Stimulated activated CD8-positive, alpha-beta memory T cell treated with anti-CD3 and anti-CD28 coated beads, Interleukin-4, amount 100 ng/mL, for 4 hours (primary cell): ENCODE results near the gene NLRC5.
A peak's percentile ranks its signal among the peaks of the same experiment; 100 is the strongest.
"Not testable (repeated sequence)": the region's sequence is repeated elsewhere in the genome, so short reads cannot be mapped to it uniquely, and the experiment has no call there.

Source experiments
- DNase-seq, 2 donors: peaks; one replicate each; pipeline ENCODE4 v3.0.0-alpha.2; 2020; ENCODE audit warnings: low read depth in 2 of 2, low spot score in 1 of 2

The NLRC5 gene

DNA sequence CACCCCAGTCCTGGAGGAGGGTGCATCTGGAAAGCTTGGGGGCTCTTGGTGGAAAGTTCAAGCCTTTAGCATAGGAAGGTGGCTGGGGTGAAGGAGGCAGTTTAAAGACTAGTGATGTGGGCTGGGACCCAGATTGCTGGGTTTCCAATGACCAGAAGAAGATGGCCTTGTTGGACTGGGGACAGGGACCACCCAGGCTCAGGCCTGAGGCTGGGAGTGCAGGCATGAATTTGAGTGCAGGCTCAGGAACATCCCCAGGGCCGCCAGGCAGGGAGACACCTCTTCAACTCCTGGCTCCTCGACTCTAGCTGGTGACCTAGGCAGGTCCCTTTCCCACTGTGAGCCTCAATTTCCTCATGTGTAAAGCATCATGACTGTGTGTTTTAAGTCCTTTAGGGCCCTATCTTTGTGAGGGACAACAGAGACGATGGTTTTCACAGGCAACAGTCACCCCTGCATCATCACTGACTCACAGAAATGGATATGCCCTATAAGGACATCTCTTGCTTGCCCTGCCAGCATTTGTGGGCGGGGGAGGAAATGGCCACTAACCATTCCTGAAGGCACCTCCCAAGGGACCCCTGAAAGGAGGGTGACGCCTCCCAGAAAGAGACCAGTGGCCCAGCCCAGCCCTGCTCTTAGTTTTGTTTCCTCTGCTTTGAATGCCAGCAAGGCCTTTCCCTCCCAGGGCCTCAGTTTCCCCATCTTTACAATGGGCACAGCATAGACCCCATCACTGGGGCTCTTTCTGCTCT is 11.1 kb downstream of the NLRC5 start:
- DNase-seq = peak in 1 of 2 donors; percentile 47

DNA sequence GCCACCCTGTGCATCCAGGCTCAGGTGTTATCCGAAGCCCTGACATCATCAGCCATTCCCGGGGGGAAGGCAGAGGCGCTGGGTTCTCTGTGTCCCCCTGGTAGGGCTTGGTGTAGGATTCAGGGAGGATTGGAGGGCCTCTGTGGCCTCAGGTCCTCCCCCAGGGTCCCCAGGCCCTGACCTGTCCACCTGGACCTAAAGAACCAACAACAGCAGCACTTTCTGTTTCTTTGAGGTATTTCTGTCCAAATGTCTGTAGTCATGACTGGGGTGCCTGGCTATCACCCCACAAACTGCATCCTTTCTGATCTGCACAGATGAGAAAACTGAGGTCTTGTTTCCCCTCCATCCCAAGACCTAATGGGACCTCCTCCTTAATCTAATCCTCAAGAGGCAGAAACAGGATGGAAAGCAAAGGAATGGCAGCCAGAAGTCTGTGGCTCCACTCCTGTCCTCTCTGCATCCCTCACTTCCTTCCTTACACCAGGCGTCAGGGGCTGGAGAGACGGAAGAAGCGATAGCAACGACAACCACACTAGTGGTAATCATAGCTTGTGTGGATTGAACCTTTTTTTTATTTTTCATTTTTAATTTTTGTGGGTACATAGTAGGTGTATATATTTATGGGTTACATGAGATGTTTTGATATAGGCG is 11.8 kb downstream of the NLRC5 start:
- DNase-seq = no peak

DNA sequence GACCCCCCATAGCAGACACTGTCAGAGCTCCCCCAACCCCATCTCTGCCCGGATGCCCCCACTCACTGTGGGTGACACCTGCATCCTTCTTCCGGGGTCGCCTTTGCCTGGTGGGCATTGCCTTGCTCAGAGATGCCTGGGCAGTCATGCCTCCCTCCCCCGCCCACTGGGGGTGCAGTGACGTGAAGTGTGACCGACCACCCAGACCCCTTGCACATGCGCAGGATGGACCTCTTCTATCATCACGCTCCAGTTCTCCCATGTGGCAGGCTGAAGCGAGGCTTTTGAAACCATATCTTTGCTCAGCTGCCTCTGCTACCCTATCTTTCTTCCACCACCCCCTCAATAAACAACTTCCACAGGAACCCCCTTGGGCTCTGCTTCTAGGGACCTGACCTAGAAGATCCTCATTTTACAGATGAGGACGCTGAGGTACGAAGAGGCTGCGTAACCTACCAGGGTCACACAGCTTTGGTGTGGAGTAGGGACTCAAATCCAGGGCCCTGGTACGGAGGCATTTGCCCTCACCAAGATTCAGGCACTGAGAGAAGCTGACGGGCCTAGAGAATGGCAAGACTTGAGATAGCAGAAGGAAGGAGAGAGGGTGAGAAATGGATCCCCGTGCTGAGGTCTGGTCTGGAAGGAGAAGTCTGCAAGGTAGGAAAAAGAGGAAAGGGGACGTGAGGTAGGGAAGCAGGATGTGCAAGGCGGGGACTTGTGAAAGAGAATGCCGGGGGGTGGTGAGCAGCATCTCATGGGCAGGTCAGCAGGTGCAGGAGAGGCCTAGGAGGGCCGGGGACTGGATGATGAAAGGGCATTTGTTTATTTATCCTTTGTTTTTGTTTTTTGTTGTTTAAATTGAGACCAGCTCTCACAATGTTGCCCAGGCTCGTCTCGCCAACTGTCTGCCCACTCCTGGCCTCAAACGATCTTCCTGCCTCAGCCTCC is 14.4 kb downstream of the NLRC5 start:
- no peak for DNase-seq

DNA sequence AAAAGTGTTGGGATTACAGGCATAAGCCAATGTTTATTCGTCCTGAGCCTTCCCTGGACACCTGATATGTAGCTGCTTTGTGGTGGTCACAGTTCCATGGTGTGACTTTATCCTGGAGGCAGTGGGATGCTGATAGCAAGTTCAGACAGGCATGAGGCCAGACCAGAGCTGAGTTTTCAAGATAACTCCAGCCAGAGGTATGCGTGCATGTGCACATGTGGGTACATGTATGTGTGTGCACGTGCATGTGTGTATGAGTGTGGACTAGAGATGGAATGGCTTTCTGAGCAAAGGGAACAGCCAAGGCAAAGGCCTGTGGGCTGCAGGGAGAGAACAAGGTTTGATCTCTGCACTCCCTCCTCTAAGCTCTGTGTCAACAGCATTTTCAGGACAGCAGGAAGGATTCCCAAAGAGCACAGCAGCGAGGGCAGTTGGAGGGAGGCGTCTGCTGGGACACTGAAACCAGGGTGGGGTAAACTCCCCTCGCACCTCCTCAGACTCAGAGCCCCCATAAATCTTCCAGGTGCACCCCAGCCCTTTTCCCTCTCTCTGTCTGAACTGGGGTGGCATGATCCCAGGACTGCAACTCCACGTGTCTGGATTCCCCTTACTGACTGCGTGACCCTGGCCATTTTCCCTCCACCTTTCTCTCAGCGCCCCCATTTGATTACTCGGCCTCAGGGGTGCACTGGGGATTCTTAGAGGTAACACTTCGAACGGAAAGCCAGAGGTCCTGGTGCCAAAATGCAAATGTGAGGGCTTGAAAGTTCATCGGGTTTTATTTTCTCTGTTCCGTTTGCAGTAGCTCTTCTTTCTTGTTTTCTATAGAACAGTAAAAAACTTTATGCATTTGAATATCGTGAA is 15.3 kb downstream of the NLRC5 start:
- DNase-seq = no peak

DNA sequence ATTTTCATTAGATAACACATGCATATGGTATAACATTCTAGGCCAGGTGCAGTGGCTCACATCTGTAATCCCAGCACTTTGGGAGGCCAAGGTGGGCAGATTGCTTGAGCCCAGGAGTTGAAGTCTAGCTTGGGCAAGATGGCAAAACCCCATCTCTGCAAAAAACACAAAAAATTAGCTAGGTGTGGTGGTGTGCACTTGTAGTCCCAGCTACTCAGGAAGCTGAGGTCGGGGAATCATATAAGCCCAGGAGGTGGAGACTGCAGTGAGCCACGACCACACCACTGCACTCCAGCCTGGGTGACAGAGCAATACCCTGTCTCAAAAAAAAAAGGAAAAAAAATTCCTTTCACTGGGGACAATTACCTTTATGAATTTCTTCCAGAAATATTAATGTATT is 16.2 kb downstream of the NLRC5 start:
- not testable (repeated sequence) for DNase-seq

DNA sequence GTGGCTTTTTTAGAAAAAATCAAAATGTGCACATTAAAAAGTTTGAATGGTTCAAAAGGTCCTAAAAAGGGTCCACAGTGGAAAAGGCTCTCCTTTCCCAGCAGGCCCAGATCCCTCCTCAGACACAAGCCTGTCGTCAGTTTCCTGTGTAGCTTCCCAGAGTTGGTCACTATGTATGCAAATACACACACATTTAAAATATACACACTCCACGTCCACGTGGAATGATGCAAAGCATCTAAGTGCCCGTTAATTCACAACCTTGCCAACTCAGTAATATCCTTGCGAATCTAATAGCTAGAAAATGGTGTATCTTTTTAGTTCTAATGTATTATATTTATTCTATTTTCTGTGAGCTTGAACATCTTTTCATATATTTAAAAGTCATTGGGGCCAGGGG is 17.7 kb downstream of the NLRC5 start:
- no peak for DNase-seq

DNA sequence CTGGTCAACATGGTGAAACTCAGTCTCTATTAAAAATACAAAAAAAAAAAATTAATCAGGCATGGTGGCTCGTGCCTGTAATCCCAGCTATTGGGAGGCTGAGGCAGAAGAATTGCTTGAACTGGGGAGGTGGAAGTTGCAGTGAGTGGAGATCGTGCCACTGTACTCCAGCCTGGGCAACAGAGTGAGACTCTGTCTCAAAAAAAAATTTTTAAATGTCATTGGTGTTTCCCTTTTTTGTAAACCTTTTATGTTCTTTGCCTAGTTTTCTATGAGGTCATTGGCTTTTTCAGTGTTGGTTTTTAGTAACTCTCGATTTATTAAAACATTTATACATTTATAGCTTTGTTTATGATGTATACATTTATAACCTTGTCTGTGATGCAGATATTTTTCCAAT is 18.2 kb downstream of the NLRC5 start:
- DNase-seq = no peak

DNA sequence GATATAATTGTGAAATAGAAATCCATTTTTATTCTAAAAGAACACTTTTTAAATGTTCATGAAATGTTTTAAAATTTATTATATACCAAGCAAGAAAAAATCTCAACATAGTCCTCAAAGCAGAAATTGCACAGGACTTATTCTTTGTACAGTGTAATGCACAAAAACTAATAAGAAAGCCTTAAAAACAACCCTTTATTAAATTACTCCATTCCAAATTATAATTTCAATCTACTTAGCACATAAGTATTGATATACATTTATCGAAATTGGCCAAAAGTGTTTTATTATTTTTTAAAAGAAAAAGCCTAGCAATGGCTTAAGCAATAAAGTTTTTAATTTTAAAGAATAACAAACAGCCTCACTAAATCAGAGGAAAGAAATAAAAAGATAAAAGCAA is 19.1 kb downstream of the NLRC5 start:
- no peak for DNase-seq

DNA sequence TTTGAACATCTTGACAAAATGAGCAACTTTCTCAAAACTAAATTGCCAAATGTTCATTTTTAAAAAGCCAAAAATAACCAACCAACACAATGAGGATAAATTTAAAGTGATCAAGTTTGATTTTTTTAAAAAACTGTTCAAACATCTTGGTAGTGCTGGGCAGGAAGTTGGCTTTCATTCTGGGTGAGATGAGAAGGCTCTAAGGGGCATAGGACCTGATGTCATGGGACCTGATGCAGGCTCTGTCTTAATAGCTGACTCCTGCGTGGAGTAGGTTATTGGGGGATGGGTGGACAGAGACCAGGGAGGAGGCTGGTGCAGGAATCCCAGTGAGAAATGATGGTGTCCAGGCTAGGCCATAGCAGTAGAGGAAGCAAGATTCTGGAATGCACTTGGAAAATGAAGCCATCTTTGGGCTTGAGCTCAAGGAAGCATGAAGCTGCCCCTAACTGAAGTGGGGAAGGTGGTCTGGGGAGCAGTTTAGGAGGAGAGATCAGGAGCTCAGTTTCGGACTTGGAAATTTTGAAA is 20.4 kb downstream of the NLRC5 start:
- no peak for DNase-seq

DNA sequence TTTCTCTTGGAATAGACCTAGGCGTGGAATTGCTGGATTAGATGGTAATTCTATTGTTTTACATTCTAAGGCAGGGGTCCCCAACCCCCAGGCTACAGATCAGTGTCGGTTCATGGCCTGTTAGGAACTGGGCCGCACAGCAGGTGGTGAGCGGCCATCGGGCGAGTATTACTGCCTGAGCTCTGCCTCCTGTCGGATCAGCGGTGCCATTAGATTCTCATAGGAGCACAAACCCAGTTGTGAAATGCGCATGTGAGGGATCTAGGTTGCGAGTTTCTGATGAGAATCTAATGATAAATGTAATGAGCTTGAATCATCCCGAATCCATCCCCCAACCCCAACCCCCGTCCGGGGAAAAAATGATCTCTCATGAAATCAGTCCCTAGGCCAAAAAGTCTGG is 23.0 kb downstream of the NLRC5 start:
- no peak for DNase-seq

DNA sequence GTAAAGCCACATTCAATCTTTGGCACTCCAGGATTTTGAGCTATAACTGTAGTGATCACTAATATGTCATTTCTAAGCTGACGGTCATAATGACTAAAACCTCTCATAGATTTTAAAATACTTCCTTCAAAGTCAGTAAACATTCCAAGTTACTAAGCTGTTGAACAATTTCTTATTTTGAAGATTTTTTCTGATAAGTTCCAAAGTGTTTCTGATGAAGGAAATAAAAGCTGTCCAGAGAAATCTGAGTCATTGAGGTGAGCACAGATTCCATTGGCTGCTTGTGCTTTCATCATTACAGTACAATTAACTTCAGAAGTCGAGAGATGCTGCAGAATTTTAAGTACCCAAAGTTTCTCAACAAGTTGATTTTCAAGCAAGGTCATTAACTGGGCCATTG is 23.9 kb downstream of the NLRC5 start:
- DNase-seq = no peak

DNA sequence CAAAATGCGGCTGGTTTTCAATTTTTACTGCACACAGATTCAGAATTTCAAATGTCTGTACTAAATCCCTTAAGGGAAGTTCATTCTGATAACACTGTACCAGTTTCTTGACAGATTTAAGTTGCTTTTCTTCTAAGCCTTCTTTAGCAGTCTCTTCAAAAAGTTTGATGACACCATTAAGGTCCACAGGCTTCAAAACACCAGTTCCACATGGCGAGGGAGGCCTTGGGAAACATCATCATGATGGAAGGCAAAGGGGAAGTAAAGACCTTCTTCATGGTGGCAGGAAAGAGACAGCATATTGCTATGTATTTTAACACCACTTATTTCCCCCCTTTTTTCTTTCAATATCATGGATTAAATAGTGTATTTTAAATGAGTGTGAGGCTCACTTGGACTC is 24.5 kb downstream of the NLRC5 start:
- no peak for DNase-seq

DNA sequence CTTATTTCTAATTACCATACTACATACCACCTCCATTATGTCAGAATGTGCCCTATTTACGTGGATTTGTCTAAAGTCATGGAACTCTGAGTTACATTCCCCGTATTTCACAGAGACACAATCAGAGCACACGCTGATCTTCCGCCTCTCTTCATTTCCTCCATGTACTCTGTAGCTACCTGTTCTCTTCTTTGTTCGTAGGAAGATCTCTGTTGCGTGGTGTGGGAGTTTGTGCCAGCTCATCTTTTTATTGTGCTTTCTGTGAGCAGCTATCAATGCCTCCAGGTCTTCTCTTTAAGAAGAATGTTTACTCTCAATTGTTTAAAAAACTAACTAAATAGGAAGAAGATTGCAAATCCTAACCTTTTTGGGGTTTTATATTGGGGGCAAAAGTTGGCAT is 26.9 kb downstream of the NLRC5 start:
- no peak for DNase-seq

DNA sequence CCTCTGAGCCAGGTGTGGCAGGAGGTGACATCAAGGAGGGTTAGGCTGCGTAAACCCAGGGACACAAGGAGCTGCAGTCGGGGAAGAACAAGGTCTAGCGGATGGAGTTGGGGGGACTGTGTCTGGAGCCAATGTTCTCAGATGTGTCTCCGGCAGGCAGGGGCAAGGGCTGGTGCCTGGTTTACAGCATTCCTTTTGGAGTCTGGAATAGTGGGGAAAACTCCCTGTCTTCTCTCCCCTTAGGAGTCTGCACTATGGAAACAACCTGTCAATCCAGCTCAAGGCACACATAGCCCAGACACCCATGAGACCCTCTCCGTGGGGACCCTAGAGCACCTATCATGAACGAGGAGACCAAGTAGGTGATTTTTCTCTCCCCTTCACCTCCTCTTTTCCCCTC is 27.5 kb downstream of the NLRC5 start:
- no peak for DNase-seq

DNA sequence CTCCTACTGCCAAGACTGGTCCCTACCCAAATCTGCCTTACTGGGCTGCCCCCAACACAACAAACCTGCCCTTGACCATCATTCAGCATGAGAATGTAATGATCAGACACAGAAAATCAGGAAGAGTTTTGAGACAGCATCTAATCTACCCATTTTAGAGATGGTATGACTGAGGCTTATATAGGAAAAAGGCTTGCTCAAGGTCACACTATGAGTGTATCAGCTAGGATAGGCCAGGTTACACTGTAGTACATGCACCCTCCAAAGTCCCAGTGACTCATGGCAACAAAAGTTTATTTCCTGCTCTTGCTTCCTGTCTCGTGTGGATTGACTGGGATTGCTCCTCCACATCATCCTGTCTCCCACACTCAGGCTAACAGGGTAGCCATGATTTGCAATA is 27.9 kb downstream of the NLRC5 start:
- no peak for DNase-seq

DNA sequence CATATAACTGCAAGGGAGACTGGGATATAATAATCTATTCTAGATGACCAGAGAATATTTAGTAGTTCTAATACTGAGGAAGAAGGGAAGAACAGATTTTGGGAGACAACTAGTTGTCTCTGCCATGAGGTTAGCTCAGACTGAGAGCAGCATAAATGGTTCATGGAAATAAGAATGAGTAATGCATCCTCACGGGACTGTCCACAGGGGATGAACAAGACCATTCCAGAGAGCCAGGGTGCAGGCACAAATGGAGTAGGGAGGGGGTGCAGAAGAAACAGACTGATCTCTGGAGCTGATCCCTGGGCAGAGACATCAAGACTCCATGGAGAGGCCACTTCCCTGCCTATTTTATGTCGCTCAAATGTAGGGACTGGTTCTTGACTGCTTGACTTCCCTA is 30.4 kb downstream of the NLRC5 start:
- no peak for DNase-seq

DNA sequence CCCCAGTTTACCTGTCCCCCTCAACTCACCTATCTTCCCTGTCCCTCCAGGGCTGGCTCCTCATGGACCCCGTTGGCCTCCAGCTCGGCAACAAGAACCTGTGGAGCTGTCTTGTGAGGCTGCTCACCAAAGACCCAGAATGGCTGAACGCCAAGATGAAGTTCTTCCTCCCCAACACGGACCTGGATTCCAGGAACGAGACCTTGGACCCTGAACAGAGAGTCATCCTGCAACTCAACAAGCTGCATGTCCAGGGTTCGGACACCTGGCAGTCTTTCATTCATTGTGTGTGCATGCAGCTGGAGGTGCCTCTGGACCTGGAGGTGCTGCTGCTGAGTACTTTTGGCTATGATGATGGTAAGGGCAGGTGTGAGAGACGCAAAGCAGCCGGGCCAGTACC is 31.3 kb downstream of the NLRC5 start:
- no peak for DNase-seq

DNA sequence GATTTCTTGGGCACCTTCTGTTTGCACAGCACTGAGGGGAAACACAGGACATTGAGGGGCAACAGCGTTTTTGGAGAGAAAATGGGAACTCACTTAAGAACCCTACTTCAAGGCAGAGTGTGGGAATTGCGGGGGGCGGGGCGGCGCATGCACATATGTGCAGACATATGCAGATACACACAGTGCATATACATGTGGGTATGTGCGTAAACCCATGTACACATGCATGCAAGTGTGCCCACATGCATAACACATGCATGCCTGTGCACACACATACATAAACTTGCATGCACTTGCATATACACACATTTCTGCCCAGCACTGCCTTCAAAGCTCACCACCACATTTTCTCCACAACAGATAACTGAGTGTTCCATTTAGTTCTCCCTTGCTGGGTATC is 32.4 kb downstream of the NLRC5 start:
- no peak for DNase-seq

DNA sequence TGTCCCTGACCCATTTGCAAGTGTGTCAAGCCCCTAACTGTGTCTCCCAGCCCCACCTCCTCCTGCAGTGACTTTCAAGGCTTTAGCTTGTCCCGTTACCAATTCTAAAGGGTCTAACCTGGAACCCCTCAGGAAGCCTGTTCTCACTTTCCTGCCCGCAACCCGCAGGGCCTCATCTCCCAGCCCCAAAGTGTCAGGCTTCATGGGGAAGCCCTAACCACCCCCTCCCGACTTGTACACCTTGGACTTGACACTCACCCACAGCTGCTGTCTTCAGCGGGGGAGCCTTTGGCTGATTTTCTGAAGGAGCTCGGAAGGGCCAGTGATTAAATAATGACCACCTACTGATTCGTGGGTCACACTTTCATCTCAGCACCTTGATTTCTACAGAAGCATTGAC is 33.1 kb downstream of the NLRC5 start:
- DNase-seq = no peak

DNA sequence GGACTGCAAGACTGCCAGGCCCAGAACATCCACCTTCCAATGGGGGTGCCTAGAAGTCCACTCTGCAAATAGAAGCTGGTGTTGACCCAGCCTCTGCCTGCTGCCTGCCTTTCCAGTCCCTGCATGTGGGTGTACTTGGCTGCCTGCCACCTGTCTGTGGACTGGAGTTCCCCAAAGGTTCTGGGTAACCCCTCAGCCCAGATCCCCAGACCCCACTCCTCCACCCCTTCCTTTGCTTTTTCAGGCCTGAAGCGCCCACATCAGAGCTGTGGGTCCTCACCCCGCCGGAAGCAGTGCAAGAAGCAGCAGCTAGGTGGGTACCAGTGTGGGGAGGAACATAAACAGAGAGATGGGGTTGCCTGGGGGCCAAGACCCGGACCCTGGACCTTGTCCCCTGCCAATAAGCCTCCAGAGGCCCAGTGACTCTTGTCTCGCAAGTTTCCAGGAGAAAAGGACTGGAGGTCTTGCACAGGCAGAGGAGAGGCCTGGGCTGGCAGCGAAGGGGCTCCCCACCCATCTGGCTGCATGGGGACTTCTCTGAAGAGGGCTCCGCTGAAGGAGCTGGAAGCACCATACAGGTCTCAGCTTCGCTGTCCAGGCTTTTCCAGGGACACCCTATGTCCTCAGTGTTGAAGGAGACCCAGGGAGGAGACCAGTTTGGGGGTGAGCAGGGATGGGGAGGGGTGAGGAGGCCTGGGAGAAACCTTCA is 34.3 kb downstream of the NLRC5 start:
- peak; percentile 57 to 66 for DNase-seq
